Lung (tissue), 12 donors: ENCODE data around the gene SNX30. TPM values are rescaled to one million over a fixed set of nuclear protein-coding genes. Genes with fewer than 3 reads are reported as not detected.

Experiments
- ATAC-seq: fragments of 200-7000 bp; cut with Tn5 transposase; one replicate; pipeline ENCODE4 v1.9.1; 2020; ENCODE audit warnings: moderate number of reproducible peaks; ENCODE audit not compliant: insufficient read depth, low FRiP score
- DNase-seq, 3 donors: peaks; one replicate each; pipeline ENCODE4 v3.0.0-alpha.2; 2013 to 2017
- H3K27ac ChIP-seq, 2 donors: one replicate each; pipeline ENCODE4 v1.5.1; 2013; ENCODE audit warnings: mild to moderate bottlenecking in 2 of 2, moderate library complexity in 2 of 2, control low read depth in 1 of 2, inconsistent platforms in 1 of 2, low read depth in 1 of 2, low read length in 1 of 2
- H3K27me3 ChIP-seq, 3 donors: one replicate each; pipeline ENCODE4 v1.5.1; 2013; ENCODE audit warnings: low read length in 2 of 3; ENCODE audit not compliant: control insufficient read depth in 3 of 3, insufficient read depth in 3 of 3
- H3K36me3 ChIP-seq, 4 donors: one replicate each; pipeline ENCODE4 v1.5.1; 2013; ENCODE audit warnings: low read length in 4 of 4, mild to moderate bottlenecking in 1 of 4, moderate library complexity in 1 of 4; ENCODE audit not compliant: control insufficient read depth in 4 of 4, insufficient read depth in 4 of 4
- H3K4me1 ChIP-seq, 5 donors: one replicate each; pipeline ENCODE4 v1.5.1; 2013; ENCODE audit warnings: low read length in 5 of 5, mild to moderate bottlenecking in 2 of 5, moderate library complexity in 1 of 5; ENCODE audit not compliant: control insufficient read depth in 5 of 5, insufficient read depth in 5 of 5
- H3K4me3 ChIP-seq: one replicate; pipeline ENCODE4 v1.5.1; 2013; ENCODE audit warnings: mild to moderate bottlenecking, control low read depth, moderate library complexity
- H3K9ac ChIP-seq, 2 donors: one replicate each; pipeline ENCODE4 v1.5.1; 2013; ENCODE audit warnings: low read length in 2 of 2, control low read depth in 1 of 2; ENCODE audit not compliant: insufficient read depth in 1 of 2
- H3K9me3 ChIP-seq, 4 donors: one replicate each; pipeline ENCODE4 v1.5.1; 2013; ENCODE audit warnings: low read length in 3 of 4, mild to moderate bottlenecking in 1 of 4, moderate library complexity in 1 of 4; ENCODE audit not compliant: control insufficient read depth in 4 of 4, insufficient read depth in 3 of 4
- WGBS, 2 donors: extraction: QIAGEN DNeasy Blood & Tissue Kit; methylation state at CpG; one replicate each; pipeline ENCODE4 v1.1.7; 2013; 5-methylcytosine and 5-hydroxymethylcytosine counted together
- polyA plus RNA-seq, 2 donors: library from polyadenylated mRNA; stranded (reverse); fragments of 200-250 nt; gene quantifications; one replicate each; pipeline ENCODE4 v1.2.1, GENCODE V29; 2013
- total RNA-seq, 2 donors: library from RNA; depleted of rRNA in 1 of 2; stranded (reverse); fragments of >200 nt in 1 of 2; gene quantifications; one replicate each; pipeline ENCODE4 v1.2.1, GENCODE V29; 2014 to 2021
- TF ChIP-seq, protein P1 (sequence below): IDR thresholded peaks from 2 replicates; pipeline ENCODE4 v1.5.1; 2012; ENCODE audit warnings: mild to moderate bottlenecking; ENCODE audit errors: control extremely low read depth, extremely low read depth
- donor health status: control.
- donor health status: control.
- donor health status: Bipolar disorder and iron deficiency.
- donor health status: healthy.
- donor health status: DM: yes; HTN: yes; CAD: no.

The SNX30 gene
- total and polyA plus RNA-seq, 4 donors, result 13.7 to 63.1 (median 35.8) TPM

DNA sequence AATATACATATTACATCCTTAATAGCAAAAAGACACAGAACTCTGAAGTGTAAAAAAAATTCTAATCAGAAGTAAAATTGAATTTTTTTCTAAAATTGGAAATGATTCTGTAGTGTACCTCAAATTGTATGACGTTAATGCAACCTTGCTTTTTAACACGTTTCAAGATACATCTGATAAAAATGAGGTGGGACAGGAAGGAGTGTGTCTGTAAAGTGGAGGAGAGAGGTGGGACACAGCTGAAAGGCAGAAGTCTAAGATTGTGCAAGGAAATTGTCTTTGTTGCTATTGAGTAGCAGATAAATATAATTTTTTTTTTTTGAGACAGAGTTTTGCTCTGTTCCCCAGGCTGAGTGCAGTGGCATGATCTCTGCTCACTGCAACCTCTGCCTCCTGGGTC is 15.7 kb upstream of the SNX30 start:
- 45 to 51% methylated on average over 2 of the region's 2 CpGs for WGBS, 2 donors
- H3K27ac ChIP-seq, result no peak overlapping the region
- H3K27me3 ChIP-seq, result no peaks in the 10 kb centered on the region
- DNase-seq (no peak), ATAC-seq (no peak)
- no peaks in the 10 kb centered on the region for H3K4me1 ChIP-seq
- H3K4me3 ChIP-seq, result no peak overlapping the region
- TF ChIP-seq, protein P1, sequence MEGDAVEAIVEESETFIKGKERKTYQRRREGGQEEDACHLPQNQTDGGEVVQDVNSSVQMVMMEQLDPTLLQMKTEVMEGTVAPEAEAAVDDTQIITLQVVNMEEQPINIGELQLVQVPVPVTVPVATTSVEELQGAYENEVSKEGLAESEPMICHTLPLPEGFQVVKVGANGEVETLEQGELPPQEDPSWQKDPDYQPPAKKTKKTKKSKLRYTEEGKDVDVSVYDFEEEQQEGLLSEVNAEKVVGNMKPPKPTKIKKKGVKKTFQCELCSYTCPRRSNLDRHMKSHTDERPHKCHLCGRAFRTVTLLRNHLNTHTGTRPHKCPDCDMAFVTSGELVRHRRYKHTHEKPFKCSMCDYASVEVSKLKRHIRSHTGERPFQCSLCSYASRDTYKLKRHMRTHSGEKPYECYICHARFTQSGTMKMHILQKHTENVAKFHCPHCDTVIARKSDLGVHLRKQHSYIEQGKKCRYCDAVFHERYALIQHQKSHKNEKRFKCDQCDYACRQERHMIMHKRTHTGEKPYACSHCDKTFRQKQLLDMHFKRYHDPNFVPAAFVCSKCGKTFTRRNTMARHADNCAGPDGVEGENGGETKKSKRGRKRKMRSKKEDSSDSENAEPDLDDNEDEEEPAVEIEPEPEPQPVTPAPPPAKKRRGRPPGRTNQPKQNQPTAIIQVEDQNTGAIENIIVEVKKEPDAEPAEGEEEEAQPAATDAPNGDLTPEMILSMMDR, result no peak
- H3K9me3 ChIP-seq, result no peaks in the 10 kb centered on the region
- H3K36me3 ChIP-seq, result no peaks in the 10 kb centered on the region
- no peak overlapping the region for H3K9ac ChIP-seq

GRCh38 chr9:112743216-112743836 is 7.2 kb upstream of the SNX30 start:
- H3K27ac ChIP-seq, result no peak overlapping the region
- no peaks in the 10 kb centered on the region for H3K4me1 ChIP-seq
- no peaks in the 10 kb centered on the region for H3K9me3 ChIP-seq
- H3K27me3 ChIP-seq, result no peaks in the 10 kb centered on the region
- no peaks in the 10 kb centered on the region for H3K36me3 ChIP-seq
- no peak overlapping the region for H3K9ac ChIP-seq
- DNase-seq (no peak), ATAC-seq (no peak)
- 86 to 94% methylated on average over 3 of the region's 3 CpGs for WGBS, 2 donors
- TF ChIP-seq, protein P1, result no peak
- no peak overlapping the region for H3K4me3 ChIP-seq

- Histone ChIP-seq H3K4me1 (no peaks in the 10 kb centered on the region), H3K9me3 (no peaks in the 10 kb centered on the region), H3K36me3 (no peaks in the 10 kb centered on the region), H3K9ac (no peak overlapping the region), H3K4me3 (no peak overlapping the region), H3K27ac (no peak overlapping the region), H3K27me3 (no peaks in the 10 kb centered on the region)
- DNase-seq (no peak), ATAC-seq (no peak)
- 79 to 84% methylated on average over 4 of the region's 4 CpGs for WGBS, 2 donors
- TF ChIP-seq, protein P1, result no peak
Measured at GRCh38 chr9:112744177-112744576, 6.4 kb upstream of the SNX30 start.

DNA sequence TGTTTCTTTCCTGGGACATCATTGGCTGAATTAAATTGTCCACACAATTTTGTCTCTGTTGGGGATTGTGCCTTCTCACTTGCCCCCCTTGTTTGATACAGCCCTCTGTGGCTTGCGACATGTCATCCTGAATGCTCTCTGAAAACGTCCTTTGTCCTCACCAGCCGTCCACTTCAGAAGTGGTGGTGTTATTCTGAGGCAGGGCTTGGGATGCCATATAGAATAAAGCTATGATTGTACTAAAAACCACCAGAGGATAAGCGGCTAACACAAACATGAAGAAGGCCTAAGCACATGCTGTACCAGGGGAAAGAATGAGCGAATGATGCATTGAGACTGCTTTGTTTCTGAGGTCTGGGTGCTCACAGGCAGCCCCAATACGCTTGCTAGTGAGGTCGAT is 3.5 kb upstream of the SNX30 start:
- Histone ChIP-seq H3K27ac (no peak overlapping the region), H3K9me3 (no peaks in the 10 kb centered on the region), H3K9ac (no peak overlapping the region), H3K4me3 (no peak overlapping the region), H3K36me3 (no peaks in the 10 kb centered on the region), H3K4me1 (peaks cover 0 to 18% (median 8%) of the 10 kb centered on the region in 5 donors), H3K27me3 (no peaks in the 10 kb centered on the region)
- 81 to 84% methylated on average over 7 of the region's 7 CpGs for WGBS, 2 donors
- TF ChIP-seq, protein P1, result no peak
- no peak for DNase-seq
- no peak for ATAC-seq
